OCI-LY1 (cell line): Measurements from ENCODE around the gene MMP11.

Source experiments
- EZH2 ChIP-seq: fragments of 200-600 bp; sonication (generic), shearing (Covaris generic); IDR thresholded peaks from 2 replicates; pipeline ENCODE4 v1.8.0; 2017; ENCODE audit warnings: borderline replicate concordance, mixed run types, mild to moderate bottlenecking, antibody characterized with exemption, low read length, moderate library complexity, mixed read lengths
- TF ChIP-seq, protein P1 (sequence below): fragments of 200-600 bp; sonication (generic), shearing (Covaris generic); IDR thresholded peaks from 2 replicates; pipeline ENCODE4 v1.5.1; 2017; ENCODE audit warnings: mild to moderate bottlenecking, antibody characterized with exemption, low read length, moderate library complexity, mixed read lengths

DNA sequence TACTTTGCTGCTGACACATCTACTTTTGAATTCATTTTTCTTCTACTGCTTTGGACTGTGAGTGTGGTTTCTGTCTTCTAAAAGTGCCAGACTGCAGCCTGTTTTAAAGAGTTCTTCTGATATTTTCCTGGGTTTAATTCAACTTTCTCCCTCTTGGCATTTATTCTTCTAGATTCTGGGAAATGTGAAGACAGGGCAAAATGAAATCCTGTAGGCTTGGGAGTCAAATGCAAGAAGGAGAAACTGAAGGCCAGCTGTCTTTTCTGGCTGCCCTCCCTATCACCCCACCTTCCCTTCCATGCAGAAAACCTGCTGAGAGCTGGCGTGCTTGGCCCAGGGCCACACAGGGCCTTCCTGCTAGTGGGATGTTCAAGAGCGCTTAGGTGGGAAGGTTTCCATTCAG lies 29.3 kb upstream of the MMP11 start:
- TF ChIP-seq, protein P1, sequence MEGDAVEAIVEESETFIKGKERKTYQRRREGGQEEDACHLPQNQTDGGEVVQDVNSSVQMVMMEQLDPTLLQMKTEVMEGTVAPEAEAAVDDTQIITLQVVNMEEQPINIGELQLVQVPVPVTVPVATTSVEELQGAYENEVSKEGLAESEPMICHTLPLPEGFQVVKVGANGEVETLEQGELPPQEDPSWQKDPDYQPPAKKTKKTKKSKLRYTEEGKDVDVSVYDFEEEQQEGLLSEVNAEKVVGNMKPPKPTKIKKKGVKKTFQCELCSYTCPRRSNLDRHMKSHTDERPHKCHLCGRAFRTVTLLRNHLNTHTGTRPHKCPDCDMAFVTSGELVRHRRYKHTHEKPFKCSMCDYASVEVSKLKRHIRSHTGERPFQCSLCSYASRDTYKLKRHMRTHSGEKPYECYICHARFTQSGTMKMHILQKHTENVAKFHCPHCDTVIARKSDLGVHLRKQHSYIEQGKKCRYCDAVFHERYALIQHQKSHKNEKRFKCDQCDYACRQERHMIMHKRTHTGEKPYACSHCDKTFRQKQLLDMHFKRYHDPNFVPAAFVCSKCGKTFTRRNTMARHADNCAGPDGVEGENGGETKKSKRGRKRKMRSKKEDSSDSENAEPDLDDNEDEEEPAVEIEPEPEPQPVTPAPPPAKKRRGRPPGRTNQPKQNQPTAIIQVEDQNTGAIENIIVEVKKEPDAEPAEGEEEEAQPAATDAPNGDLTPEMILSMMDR: no peak
- TF ChIP-seq EZH2: no peak
